HG03280 (cell line): ENCODE data around the gene UGCG.
A peak's percentile ranks its signal among the peaks of the same experiment; 100 is the strongest.
"Not testable (repeated sequence)": the region's sequence is repeated elsewhere in the genome, so short reads cannot be mapped to it uniquely, and the experiment has no call there.

ENCODE experiments used
- ATAC-seq: cut with Tn5 transposase; IDR thresholded peaks from one replicate; pipeline ENCODE4 v1.9.1; 2021; ENCODE audit warnings: mild to moderate bottlenecking, moderate library complexity; ENCODE audit not compliant: unreplicated experiment

Gene UGCG

DNA sequence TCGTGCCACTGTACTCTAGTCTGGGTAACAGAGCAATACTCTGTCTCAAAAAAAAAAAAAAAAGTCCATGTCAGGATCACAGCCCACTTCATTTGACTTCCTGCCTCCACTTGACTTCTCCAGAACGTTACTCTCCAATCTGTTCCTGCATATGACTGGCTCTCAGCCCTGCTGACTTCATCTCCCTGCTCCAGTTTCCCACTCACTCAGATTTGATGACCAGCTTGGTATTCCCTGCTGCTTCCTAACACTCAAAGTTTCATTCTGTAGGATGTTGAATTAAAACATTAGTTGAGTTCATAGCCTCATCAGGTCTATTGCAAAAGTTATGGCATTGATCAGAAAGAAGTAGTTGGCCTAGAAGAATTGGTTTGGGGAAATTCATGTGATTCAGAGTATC is 52.3 kb downstream of the UGCG start:
- ATAC-seq, result no peak

DNA sequence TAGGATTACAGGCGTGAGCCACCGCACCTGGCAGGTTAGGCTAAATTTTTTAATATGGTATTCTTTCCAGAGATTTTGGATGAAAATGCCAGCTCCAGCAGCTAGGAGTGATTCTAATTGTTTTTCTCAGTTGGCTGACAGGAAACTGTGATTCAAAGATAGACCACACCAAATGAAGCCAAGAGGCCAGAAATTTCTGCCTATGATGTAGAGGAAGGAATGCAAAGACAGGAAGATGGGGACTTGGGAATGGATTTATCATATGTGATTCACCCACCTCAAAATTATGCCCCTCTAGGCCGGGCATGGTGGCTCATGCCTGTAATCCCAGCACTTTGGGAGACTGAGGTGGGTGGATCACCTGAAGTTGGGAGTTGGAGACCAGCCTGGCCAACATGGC is 53.3 kb downstream of the UGCG start:
- no peak for ATAC-seq

DNA sequence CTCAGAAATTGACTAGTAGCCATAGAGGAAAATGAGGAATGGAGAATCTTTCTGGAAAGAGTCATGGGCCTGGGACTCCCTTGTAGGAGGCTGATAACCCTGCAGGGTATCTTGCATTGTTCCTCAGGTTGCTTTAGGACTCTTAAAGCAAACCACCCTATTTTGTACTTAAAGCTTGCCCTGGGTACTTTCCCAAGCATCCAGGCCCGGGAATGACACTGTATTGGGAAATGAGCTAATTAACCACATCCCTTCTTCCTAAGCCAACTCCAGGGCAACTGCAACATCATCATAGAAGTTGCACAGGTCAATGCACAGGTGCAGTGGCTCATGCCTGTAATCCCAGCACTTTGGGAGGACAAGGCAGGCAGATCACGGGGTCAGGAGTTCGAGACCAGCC is 55.9 kb downstream of the UGCG start:
- no peak for ATAC-seq

DNA sequence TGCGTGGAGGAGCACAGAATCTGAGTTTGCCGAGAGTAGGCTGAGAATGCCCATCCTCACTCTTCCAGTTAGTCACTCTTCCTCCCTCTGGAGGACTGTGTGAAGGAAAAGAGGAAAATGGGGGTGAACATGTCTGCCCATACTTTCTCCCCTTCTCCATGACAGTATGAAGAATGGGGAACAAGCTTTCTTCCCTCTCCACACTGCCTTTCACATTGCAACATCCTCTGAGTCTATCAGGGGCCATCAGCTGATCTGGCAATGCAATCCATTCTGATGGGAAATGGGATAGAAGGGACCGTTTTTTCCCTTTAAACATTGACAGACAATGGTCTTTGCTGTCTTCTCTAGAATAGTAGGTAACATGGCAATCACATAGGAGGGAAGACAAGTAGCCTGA is 56.8 kb downstream of the UGCG start:
- no peak for ATAC-seq

DNA sequence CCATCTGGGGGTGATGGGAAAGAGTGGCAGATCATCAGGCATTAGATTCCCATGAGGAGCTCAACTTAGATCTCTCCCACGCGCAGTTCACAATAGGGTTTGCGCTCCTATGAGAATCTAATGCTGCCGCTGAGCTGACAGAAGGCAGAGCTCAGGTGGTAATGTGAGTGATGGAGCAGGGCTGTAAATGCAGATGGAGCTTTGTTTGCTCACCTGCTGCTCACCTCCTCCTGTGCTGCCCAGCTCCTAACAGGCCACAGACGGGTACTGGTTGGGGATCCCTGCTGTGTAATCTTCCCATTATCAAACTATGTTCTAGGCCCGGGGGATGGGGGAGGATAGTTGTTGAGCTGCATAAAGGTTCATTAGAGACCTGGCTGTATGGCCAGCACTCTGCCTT is 58.4 kb downstream of the UGCG start:
- no peak for ATAC-seq

DNA sequence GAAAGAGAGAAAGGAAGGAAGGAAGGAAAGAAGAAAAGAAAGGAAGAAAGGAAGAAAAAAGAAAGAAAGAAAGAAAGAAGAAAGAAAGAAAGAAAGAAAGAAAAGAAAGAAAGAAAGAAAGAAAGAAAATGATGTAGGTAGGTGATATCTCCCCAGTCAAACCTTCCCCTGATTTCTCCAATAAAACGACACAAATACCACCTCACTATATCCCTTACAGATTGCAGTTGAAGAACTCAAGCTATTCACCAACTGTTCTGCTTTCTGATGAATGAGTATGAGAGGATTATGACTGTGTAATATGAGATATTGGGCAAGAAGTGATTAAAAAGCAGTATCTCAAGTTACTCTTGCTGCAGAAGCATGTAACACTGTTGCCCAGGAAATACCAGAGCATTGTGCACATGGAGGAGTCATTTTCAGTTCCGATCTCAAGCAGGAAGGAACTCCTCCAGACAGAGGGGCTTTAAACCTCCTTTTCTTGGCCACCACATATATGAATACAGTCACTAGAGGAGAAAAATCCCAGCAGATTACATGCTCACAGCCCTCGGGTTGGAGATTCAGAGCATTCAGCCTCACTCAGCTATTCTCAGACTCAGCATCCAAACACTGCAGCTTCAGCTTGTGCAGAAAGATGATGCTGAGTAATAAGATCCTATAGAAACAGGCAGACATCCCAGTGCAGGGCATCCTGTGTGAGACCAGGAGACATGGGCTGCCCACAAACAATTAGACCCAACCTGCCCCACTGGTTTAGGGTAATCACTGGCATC is 61.4 kb downstream of the UGCG start:
- peak; percentile 59 for ATAC-seq

DNA sequence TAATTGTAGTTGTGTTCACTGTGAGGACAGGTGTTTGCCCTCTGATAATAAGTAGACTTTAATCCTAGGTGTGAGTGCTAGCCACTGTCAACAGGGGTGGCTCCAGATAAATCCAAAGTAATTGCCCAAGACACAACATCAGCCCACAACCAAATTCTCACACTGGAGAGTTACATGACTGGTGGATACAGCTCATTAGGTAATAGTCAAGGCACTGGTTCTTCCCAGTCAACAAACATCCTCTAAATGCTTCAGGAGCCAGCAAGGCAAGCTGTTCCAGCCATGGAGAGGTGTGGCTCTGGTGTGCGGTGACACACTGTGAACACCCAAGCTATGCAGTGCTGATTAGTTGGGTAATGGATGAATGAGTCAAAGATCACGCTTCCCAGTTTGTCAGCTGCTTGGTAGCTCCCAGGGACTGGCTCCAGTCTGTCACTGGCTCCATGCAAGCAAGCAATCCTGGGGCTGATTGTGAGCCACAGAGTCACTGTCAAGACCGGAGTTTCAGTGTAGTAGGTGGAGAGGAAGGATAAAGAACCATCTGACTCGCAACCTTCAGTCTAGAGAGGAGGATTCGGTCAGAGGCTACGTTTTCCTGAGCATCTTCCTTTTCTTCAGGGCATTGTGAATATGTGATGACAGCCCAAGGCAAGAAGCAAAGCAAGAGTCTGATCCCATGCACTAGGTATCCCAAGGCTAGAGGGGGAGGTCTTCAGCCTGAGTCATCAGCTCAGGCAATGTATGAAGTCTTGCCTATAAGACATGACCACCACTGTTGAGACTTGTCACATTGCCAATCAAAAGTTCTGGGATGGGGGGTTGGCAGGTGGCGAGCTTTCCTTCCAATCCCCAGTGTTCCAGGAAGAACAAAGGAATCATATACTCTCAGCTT is 63.1 kb downstream of the UGCG start:
- no peak for ATAC-seq

DNA sequence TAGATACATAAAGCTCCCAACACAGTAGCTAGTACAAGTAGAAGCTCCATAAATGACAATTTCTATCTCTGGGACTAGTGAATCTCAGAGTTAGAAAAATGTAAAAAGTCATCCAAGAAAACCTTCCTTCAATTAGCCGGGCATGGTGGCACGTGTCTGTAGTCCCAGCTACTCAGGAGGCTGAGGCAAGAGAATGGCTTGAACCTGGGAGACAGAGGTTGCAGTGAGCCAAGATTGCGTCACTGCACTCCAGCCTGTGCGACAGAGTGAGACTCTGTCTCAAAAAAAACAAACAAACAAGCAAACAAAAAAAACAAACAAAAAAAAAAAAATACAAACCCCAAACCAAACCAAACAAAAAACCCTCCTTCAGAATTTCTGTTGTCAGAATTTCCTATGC is 63.9 kb downstream of the UGCG start:
- ATAC-seq, result not testable (repeated sequence)

DNA sequence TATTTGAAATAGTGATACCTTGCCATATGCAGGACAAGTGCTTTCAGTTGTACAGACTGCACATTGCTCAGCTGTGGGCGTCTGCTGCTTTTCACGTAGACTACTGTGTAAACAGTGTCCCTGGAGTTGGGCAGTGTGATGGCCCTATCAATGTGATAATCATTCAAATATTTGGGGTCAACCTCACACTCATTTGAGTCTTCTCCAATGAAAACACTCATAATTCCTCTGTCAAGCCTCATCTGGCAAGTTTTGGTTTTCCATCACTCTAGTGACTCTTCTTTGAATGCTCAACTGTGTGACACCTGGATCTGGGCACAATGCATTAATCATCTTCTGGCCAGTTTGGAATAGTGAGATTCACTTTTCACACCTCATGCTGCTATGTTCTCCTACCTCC is 64.4 kb downstream of the UGCG start:
- ATAC-seq, result no peak

DNA sequence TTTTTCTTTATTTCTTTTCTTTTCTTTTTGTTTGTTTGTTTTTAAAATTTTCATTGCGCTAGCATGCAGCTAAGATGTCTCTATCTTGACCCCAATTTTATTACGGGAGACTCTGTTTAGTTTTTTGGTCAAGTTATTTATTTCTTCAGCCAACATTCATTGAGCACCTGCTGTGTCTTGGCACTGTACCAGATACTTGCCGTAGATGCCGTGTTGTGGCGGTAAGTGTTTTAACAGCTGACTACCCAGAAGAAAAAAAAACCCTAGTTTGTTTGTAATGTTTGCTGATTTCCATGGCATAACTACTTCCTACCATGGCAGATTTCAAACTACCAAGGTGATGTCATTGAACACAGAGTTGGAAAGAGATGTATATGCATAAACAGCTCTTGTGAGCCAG is 65.0 kb downstream of the UGCG start:
- ATAC-seq, result no peak

DNA sequence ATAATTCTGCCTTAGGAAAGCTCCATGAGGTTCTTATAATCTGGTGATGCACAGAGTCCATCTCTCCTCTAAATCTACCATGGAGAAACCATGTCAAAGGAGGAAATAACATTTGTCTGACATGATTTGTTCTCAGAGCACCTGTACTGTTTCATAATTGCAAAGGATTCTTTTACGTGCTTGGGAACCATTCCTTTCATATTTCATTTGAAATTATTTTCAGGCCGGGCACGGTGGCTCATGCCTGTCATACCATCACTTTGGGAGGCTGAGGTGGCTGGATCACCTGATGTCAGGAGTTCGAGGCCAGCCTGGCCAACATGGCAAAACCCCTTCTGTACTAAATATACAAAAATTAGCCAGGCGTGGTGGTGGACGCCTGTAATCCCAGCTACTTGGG is 65.4 kb downstream of the UGCG start:
- no peak for ATAC-seq

DNA sequence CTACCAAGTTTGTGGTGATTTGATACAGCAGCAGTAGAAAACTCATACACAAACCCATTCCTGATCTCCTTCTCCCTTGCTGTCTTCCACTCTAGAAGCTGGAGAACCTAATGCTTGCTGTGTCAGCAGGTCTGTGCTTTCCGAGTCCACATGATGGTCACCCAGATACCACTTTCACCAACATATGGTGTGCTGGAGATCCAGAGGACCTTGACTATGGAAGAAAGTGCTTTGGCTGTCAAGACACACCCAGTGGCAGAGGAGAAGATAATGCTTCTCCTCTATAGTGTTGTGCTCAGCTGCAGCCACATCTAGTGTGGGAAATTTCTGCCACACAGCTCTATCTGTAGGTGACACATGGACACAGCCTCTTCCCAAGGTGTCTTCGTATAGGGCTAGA is 67.4 kb downstream of the UGCG start:
- ATAC-seq, result no peak

DNA sequence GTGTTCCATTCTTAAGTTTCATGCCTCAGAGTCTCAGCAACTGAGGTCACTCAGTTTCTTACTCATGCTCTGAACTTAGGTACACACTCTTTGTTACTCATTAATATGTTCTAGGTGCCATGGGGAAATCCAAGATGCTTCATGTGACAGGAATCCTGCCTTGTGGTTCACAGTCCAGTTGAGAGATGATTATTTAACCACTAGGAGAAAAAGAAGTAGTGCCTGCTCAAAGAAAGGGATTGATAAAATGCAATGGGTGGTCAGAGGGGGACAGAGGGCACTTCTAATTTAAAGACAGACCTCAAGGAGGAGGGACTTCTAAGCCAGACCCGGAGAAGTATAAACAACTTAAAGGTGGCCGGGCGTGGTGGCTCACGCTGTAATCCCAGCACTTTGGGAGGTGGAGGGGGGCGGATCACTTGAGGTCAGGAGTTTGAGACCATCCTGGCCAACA is 69.0 kb downstream of the UGCG start:
- ATAC-seq, result peak; percentile 55

DNA sequence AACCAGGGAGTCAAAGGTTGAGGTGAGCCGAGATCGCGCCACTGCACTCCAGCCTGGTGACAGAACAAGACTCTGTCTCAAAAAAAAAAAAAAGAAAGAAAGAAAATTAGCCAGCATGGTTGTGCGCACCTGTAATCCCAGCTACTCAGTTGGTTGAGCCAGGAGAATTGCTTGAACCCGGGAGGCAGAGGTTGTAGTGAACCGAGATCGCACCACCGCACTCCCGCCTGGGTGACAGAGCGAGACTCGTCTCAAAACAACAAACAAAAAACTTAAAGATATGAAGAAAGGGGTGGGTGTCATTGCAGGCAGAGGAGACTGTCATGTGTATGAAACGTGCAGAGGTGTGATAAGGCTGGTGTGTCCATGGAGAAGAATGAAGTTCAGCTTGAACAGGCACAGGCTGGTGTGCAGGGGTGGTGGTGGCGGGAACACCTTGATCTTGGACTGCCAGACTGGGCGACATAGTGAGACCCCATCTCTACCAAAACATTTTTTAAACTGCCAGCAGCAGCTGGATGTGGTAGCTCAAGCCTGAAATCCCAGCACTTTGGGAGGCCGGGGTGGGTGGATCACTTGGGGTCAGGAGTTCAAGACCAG is 69.6 kb downstream of the UGCG start:
- no peak for ATAC-seq

DNA sequence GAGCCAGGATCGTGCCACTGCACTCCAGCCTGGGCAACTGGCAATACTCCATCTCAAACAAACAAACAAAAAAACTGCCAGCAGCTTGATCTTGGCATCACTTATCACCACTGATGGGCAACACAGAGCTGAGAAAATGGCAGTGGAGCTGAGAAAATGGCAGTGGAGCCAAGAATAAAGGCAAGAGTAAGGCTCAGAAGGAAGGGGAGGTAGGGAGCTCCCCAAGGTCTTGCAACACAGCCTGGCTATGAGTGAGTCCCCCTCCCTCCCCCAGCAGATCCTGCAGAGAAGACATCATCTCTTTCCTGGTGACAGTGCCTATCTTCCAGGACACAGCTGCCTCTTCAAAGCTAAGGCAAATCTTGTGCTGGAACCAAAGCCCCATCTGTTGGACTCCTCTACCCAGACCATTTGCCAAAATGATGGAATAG is 70.3 kb downstream of the UGCG start:
- ATAC-seq, result no peak

DNA sequence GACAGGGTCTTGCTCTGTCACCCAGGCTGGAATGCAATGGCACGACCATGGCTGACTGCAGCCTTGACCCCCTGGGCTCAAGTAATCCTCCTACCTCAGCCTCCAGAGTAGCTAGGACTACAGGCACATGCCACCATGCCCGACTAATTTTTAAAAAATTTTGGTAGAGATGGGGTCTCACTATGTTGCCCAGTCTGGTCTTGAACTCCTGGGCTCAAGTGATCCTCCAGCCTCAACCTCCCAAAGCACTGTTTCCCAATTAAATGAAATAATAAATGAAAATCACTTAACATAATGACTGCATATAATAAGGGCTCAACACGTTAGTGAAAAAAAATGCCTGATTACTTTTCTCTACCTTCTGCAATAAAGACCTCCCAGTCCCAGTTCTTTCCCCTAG is 71.0 kb downstream of the UGCG start:
- ATAC-seq, result no peak

DNA sequence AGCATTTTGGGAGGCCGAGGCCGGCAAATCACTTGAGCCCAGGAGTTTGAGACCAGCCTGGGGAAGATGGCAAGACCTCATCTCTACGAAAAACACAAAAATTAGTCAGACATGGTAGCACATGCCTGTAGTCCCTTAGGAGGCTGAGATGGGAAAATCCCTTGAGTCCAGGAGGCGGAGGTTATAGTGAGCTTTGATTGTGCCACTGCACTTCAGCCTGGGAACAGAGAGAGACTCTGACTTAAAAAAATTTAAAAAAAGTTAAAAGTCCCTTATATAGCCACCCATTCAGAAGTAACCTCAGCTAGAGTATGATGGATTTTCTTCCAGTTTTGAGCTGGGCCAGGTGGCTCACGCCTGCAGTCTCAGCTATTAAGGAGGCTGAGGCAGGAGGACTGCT is 72.4 kb downstream of the UGCG start:
- no peak for ATAC-seq

DNA sequence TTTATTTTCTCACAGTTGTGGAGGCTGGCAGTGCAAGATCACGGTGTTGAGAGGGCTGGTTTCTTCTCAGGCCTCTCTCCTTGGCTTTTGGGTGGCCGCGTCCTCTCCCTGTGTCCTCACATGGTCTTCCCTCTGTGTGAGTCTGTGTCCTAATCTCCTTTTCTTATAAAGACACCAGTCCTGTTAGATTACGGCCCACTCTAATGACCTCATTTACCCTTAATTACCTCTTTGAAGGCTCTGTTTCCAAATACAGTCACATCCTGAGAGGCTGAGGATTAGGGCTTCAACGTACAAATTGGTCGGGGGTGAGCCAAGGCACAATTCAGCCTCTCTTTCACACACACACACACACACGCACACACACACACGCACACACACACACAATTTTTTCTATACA is 73.0 kb downstream of the UGCG start:
- ATAC-seq, result no peak

DNA sequence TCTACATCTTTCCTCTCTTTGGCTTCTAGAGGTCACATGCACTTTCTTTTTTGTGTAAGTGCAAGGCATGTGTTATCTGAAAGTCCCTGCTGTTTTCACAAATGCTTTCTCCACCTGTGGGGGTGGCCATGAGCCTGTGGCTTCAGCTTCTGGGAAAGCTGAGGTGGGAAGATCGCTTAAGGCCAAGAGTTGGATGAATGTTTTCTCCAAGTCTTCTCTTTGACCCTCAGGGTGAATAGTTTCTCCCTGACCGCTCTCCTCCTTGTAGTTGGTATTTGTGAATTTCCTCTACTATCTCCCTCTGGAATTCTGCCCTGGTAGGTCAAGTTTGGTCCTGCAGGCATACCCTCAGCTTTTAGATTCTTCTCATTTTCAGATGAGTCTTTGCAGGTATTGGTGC is 74.2 kb downstream of the UGCG start:
- no peak for ATAC-seq

DNA sequence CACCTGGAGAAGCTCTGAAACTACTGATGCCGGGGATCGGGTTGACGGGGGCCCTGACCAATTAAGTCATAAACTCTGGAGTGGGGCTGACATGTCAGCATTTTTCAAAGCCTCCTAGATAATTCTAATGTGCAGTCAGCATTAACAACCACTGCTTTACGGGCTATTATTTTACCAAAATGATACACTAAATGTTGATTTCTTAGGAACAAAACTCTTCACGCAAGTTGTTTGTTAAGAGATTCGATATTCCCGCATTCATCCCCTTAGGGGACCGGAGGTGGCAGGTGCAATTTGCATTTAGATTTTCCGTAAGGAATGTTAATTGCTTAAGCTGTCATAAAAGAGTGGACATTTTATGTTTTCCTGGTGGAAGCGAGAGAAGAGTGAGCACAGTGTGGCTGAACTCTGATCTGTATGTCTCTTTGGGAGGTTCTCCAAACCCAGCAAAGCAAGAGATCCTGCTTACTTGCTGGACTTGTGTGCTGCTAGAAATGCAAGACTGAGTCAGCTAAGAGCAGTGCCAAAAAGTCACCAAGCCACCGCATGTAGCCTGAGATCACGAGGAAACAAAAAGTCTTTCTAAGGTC is 77.6 kb downstream of the UGCG start:
- ATAC-seq, result no peak

DNA sequence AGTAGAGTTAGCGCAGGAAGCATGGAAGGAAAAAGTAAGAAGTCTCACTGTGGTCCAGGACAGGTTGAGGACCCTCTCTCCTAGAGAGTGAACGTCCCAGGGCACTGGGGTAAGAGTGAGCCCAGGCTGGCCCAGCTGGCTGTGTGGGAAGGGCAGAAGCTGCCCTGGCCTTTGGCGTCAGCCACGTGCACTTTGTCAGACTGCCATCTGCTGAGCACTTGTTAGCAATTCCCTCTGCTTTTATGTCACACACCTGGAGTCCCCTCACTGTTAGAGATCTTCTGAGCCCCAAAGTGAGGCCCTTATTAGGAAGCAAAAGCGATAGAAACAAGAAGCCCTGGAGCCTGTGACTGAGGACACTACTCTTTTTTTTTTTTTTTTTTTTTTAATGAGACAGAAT is 79.1 kb downstream of the UGCG start:
- ATAC-seq, result no peak
